ENCODE measurements around the gene TLN1.
A peak's percentile ranks its signal among the peaks of the same experiment; 100 is the strongest.

Gene TLN1

DNA sequence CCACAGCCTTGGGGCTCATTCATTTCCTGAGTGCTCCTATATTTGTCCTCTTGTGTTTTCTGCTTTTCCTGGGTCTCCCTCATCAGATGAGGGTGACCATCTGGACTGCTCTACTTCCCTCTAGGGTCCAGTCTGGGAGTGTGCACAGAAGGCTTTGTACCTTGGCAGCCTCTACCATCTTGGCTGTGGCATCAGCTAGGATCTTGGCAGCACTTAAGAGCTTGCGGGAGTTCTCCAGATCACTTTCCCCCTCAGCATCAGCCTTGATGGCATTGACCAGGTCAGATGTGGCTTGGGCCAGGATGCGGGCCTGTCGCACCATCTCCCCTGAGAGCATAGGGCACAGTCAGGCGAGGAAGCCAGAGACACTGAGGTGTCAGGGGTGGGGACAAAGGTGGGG lies 15.8 kb downstream of the TLN1 start:
- H3K4me3 ChIP-seq = no peak overlapping the region
- TF ChIP-seq, protein P1, sequence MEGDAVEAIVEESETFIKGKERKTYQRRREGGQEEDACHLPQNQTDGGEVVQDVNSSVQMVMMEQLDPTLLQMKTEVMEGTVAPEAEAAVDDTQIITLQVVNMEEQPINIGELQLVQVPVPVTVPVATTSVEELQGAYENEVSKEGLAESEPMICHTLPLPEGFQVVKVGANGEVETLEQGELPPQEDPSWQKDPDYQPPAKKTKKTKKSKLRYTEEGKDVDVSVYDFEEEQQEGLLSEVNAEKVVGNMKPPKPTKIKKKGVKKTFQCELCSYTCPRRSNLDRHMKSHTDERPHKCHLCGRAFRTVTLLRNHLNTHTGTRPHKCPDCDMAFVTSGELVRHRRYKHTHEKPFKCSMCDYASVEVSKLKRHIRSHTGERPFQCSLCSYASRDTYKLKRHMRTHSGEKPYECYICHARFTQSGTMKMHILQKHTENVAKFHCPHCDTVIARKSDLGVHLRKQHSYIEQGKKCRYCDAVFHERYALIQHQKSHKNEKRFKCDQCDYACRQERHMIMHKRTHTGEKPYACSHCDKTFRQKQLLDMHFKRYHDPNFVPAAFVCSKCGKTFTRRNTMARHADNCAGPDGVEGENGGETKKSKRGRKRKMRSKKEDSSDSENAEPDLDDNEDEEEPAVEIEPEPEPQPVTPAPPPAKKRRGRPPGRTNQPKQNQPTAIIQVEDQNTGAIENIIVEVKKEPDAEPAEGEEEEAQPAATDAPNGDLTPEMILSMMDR (IDR thresholded peaks at IDR 0.05) = no peak
- peak overlapping the region; percentile 43 to 63 for H3K27ac ChIP-seq
- DNase-seq (ENCODE audit: low spot score) = no peak

DNA sequence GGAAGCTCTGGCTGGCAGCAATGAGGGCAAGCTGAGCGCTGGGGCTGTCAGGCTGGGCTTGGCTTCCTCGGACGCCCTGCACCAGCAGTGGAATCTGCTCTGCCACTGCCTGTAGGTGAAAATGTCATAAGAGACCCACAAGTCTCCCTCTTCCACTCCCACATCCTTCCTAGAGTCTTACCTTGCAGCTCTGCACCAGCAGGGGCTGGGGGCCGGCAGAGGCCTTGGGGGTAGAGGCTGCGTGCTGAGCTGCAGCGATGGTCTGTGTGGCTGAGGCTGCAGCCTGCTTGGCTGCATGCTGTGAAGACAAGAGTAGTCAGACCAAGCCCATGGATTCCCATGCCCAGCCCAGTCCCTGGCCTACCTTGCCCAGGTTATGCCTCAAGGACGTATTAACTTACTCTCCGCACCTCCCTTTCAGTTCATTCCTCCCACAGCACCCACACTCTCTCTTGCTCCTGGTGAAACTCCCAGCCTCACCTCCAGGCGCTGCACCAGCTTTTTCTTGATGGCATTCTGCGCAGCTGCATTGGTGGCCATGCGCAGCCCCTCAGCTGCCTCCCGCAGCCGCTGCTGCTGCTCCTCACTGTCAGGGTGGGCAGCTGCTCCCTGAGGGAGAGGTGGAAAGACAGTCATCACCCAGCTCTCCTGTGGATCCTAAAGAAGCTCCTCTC lies 17.3 kb downstream of the TLN1 start:
- TF ChIP-seq, protein P1 (IDR thresholded peaks at IDR 0.05) = no peak
- Histone ChIP-seq H3K27ac (peak overlapping the region in 1 of 2 donors; percentile 63), H3K4me3 (no peak overlapping the region)
- DNase-seq (ENCODE audit: low spot score) = no peak

DNA sequence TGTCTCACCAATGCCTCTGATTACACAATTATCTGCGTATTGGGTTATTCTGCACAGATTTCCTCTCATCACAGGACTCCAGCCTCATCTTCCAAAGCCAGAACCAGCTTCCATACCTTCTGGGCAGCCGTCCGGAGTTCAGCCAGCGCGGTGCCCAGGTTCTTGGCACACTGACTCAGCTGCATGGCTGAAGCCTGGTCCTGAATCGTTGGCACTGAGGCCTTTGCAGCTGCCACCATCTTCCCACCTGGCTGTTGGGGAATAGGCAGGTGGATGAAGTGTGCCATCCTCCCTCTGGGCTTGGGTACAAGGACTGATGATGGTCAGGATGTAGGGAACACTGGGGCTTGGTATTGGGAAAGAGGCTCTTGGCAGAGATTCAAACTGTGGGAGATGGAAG lies 17.9 kb downstream of the TLN1 start:
- no peak overlapping the region for H3K4me3 ChIP-seq
- no peak for DNase-seq (ENCODE audit: low spot score)
- TF ChIP-seq, protein P1 (IDR thresholded peaks at IDR 0.05) = no peak
- H3K27ac ChIP-seq = peak overlapping the region in 1 of 2 donors; percentile 63

DNA sequence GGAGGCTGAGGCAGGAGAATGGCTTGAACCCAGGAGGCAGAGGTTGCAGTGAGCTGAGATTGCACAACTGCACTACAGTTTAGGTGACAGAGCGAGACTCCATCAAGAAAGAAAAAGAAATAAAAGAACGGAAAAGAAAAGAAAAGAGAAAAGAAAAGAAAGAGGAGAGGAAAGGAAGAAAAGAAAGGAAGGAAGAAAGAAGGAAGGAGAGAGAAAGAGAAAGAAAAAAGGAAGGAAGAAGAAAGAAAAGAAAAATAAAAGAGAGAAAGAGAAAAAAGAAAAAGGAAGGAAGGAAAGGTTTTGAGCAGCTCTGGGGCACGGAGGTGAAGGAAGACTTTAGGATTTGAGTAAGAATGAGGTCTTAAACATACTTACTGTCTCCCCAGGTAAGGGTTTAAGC lies 18.4 kb downstream of the TLN1 start:
- TF ChIP-seq, protein P1 (IDR thresholded peaks at IDR 0.05) = no peak
- DNase-seq (ENCODE audit: low spot score) = no peak
- no peak overlapping the region for H3K4me3 ChIP-seq
- H3K27ac ChIP-seq = peak overlapping the region in 1 of 2 donors; percentile 63

DNA sequence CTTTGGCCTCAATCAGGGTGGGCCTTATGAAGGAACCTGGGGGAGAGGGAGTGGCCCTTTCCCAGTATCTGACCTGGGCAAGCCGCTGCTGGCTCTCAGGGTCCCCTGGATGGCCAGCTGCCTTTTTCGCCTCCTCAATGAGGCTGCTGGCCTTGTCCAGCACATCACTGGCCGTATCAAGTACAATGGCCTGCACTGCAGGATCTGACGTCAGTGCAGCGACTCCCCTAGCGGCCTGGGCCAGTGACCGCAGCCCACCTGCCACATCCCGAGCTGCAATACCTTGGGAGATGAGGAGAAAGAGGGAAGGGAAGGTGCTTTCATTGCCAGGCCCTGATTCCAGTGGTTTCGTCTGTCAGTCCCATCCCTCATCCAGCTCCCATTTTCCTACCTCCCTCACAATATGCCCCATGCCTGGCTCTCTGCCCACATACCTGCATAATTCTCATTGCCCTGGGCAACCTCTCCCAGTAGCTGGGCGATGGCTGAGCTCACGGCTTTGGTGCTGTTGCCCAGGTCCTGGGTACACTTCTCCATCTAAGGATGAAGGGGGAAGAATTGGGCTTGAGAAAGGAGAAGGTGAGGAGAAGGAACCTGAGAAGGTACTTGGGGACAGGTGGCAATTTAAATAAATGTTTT lies 19.1 kb downstream of the TLN1 start:
- DNase-seq (ENCODE audit: low spot score) = no peak
- Histone ChIP-seq H3K27ac (peak overlapping the region in 1 of 2 donors; percentile 49), H3K4me3 (no peak overlapping the region)
- TF ChIP-seq, protein P1 (IDR thresholded peaks at IDR 0.05) = no peak

DNA sequence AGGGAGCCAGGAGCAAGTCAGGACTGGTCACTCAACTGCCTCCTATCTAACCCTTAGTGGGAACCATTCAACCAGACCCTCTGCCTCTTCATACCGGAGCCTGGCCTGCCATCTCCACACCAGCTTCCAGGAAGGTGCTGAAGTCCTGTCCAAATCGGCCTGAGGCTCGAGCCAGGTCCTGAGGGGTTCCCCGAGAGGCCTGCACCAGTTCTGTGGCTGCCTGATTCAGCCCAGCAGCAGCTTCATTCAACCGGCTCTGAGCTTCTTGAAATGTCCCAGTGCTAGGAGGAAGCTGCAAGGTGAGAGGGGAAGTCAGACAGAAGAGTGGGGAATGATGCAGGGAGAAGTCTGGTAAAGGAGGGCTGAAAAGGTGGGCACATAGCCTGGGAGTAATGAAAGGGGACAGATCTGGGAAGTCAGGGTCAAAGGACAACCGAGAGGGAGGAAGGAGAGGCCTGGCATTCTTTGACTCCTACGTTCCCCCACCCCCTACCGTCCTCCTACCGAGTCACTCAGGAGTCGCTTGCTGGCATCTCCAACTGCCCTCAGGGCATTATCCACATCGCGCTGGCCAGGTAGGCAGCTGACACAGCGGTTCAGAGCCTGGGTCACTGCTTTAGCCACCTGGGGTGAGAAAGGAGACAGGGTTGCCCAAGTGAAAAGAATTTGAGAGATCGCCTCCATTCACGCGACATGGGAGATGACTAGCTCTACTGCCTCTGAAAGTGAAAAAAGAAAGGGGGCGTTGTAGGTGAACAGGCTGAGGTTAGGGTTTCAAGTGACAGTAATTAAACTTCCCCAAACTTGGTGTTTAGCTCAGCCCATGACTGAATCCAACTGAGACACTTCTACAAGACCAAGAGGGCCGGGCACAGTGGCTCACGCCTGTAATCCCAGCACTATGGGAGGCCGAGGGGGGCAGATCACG lies 20.2 kb downstream of the TLN1 start:
- no peak overlapping the region for H3K4me3 ChIP-seq
- DNase-seq (ENCODE audit: low spot score) = no peak
- TF ChIP-seq, protein P1 (IDR thresholded peaks at IDR 0.05) = no peak
- H3K27ac ChIP-seq = peak overlapping the region in 1 of 2 donors; percentile 43

Measured in coronary artery (tissue), 2 donors.